Non-pigmented ciliary epithelial cell (primary cell): ENCODE results near the gene PLEKHO2.

ENCODE experiments used
- DNase-seq: peaks from one replicate; pipeline ENCODE4 v3.0.0-alpha.2; 2010; ENCODE audit warnings: low read depth

The PLEKHO2 gene

DNA sequence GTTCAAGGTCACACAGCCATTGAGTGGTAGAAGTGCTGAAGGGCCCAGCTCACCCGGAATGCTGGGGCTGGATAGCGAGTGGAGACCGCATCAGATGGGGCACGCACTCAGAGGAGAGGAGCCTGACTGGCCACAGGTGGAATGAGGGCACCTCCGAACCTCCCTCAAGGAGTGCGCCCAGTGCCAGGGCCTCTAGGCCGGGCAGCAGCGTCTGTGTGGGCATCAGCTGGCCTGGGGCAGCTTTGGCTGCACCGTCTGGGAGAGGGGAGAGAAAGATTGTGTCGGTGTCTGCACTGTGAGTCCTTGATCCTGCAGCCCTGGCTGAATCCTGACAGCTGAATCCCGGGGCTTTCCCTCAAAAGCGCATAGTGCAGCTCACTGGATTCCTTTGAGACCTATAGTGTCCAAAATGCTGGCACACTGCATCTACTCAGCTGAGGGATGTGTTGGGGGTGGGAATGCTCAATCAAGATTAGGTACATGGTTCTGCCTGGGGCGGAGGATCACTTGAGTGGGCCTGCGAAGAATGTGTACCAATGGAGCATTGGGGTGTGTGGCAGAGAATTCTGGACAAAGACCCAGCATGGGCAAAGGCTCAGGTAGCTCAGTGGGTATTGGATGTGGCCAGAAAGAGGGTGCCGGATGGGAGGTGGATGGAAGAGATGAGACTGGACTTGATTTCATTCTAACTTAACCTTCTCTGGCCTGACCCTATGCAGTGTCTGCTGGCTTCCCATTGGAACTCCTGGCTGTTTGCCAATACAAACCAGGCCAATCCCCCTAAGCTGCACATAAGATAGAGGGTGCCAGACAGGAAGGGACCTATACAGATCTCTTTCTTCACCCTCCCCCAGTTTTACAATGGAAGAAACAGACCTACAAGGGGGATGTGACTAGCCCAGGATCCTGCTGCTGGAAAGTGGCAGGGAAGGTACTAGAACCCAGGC, 70.9 kb downstream of the PLEKHO2 start:
- no peak for DNase-seq

DNA sequence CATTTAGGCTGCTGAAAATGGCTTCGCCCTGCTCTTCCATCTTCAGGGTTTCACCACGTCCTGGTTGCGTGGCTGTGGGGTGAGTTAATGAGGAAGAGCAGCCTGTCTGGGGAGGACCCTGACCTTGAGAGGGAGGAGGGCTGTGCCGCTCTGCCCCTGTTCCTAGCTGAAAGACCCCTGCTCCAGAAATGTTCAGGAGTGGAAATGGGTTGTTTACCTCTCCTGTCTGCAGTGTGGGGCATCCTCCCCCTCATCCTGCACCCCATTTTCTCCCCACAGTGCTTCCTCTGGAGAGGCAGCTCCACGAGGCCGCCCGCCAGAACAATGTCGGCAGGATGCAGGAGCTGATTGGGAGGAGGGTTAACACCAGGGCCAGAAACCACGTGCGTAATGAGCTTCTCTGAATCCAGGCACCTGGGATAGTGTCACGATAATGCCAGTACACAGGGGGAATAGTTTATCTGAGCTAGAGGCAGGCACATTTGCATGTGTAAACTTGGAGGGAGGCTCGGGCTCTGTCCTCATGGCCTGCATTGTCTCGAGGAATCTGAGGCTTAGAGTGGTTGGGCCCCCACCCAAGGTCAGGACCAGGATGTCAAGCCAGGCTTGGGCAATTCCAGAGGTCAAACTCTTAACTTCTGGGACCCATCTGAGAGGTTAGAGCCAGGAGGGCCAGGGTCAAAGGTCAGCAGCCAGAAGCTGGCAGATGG, 74.0 kb downstream of the PLEKHO2 start:
- no peak for DNase-seq

DNA sequence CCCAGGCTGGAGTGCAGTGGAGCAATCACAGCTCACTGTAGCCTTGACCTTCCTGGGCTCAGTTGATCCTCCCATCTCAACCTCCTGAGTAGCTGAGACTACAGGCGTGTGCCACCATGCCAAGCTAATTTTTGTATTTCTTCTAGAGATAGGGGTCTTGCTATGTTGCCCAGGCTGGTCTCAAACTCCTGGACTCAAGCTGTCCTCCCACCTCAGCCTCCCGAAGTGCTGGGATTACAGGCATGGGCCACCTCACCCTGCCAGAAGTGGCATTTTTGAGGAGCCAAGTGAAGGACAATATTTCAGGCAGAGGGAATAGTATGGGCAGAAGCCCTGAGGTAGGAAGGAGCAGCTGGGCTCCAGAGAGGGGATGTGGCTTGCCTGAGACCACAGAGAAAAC, 74.7 kb downstream of the PLEKHO2 start:
- no peak for DNase-seq

DNA sequence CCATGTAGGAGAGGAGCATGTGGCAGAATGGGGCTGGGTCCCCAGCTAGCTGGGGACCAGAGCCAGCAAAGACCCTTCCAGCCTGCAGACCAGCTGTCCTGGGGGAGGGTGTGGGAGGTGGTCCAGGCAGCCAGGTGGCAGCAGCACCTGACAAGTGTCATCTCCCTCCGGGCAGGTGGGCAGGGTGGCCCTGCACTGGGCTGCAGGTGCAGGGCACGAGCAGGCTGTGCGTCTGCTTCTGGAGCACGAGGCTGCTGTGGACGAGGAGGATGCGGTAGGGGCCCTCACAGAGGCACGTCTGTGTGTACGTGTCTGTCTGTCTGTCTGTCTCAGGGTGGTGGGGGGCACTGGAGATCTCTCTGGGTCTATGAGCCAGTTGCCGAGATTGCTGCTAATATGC, 75.5 kb downstream of the PLEKHO2 start:
- DNase-seq = no peak
